D341Med (cell line): ENCODE data around the gene SCAMP5.

Experiments
- DNase-seq: peaks from one replicate; pipeline ENCODE4 v3.0.0; 2012; ENCODE audit warnings: low spot score

SCAMP5 gene

GRCh38 chr15:75048394-75048793 lies 53.0 kb downstream of the SCAMP5 start:
- no peak for DNase-seq

GRCh38 chr15:75049392-75049791 lies 54.0 kb downstream of the SCAMP5 start:
- no peak for DNase-seq

- DNase-seq, result no peak
Observed at GRCh38 chr15:75050283-75050682, 54.9 kb downstream of the SCAMP5 start.

GRCh38 chr15:75051191-75051608 lies 55.8 kb downstream of the SCAMP5 start:
- DNase-seq, result no peak

GRCh38 chr15:75051711-75052110 lies 56.3 kb downstream of the SCAMP5 start:
- DNase-seq, result no peak

GRCh38 chr15:75052972-75053747 lies 57.8 kb downstream of the SCAMP5 start:
- DNase-seq, result no peak

GRCh38 chr15:75053748-75054125 lies 58.4 kb downstream of the SCAMP5 start:
- DNase-seq, result no peak

GRCh38 chr15:75054172-75054897 lies 59.0 kb downstream of the SCAMP5 start:
- no peak for DNase-seq

GRCh38 chr15:75056036-75056435 lies 60.7 kb downstream of the SCAMP5 start:
- no peak for DNase-seq

- no peak for DNase-seq
Observed at GRCh38 chr15:75058127-75058905, 63.0 kb downstream of the SCAMP5 start.

- no peak for DNase-seq
Observed at GRCh38 chr15:75059607-75060006, 64.2 kb downstream of the SCAMP5 start.

GRCh38 chr15:75061272-75061671 lies 65.9 kb downstream of the SCAMP5 start:
- DNase-seq, result no peak

- DNase-seq, result no peak
Observed at GRCh38 chr15:75062706-75063105, 67.3 kb downstream of the SCAMP5 start.

GRCh38 chr15:75063338-75063737 lies 68.0 kb downstream of the SCAMP5 start:
- no peak for DNase-seq

GRCh38 chr15:75063889-75064288 lies 68.5 kb downstream of the SCAMP5 start:
- DNase-seq, result no peak

GRCh38 chr15:75064846-75065245 lies 69.5 kb downstream of the SCAMP5 start:
- DNase-seq, result no peak

GRCh38 chr15:75065467-75065850 lies 70.1 kb downstream of the SCAMP5 start:
- DNase-seq, result no peak

- no peak for DNase-seq
Observed at GRCh38 chr15:75065851-75066509, 70.6 kb downstream of the SCAMP5 start.

- DNase-seq, result no peak
Observed at GRCh38 chr15:75067123-75067830, 71.9 kb downstream of the SCAMP5 start.

GRCh38 chr15:75068748-75069147 lies 73.4 kb downstream of the SCAMP5 start:
- no peak for DNase-seq

- DNase-seq, result no peak
Observed at GRCh38 chr15:75069301-75069925, 74.0 kb downstream of the SCAMP5 start.
